Testis (tissue), 2 donors: ENCODE measurements around the gene ARHGEF37.

Experiments used
- POLR2A ChIP-seq: fragments of 450-650 bp; IDR thresholded peaks from one replicate; pipeline ENCODE4 v1.6.1; 2017; ENCODE audit warnings: antibody characterized with exemption, mild to moderate bottlenecking, moderate library complexity
- TF ChIP-seq, protein P1 (sequence below), 3 experiments: fragments of 450-650 bp in 2 of 3; fragments of 200-600 bp in 1 of 3; sonication (generic) in 1 of 3; IDR thresholded peaks; one replicate each; pipeline ENCODE4 v1.5.1; 2016 to 2019; ENCODE audit warnings: antibody characterized with exemption in 3 of 3, mild to moderate bottlenecking in 2 of 3, moderate library complexity in 1 of 3

- TF ChIP-seq, protein P1, sequence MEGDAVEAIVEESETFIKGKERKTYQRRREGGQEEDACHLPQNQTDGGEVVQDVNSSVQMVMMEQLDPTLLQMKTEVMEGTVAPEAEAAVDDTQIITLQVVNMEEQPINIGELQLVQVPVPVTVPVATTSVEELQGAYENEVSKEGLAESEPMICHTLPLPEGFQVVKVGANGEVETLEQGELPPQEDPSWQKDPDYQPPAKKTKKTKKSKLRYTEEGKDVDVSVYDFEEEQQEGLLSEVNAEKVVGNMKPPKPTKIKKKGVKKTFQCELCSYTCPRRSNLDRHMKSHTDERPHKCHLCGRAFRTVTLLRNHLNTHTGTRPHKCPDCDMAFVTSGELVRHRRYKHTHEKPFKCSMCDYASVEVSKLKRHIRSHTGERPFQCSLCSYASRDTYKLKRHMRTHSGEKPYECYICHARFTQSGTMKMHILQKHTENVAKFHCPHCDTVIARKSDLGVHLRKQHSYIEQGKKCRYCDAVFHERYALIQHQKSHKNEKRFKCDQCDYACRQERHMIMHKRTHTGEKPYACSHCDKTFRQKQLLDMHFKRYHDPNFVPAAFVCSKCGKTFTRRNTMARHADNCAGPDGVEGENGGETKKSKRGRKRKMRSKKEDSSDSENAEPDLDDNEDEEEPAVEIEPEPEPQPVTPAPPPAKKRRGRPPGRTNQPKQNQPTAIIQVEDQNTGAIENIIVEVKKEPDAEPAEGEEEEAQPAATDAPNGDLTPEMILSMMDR (IDR thresholded peaks at IDR 0.05), result no peak
- TF ChIP-seq POLR2A, result no peak
Observed at GRCh38 chr5:149563466-149563865, 17.8 kb upstream of the ARHGEF37 start.
